Heart right ventricle (tissue), 16 donors: Measurements from ENCODE around the gene DIAPH1. TPM values are rescaled to one million over a fixed set of nuclear protein-coding genes. Genes with fewer than 3 reads are reported as not detected.

ENCODE experiments used
- ATAC-seq, 8 donors: fragments of 200-7000 bp; cut with Tn5 transposase; one replicate each; pipeline ENCODE4 v1.9.1; 2020; ENCODE audit warnings: mild to moderate bottlenecking in 8 of 8, moderate library complexity in 8 of 8, moderate number of reproducible peaks in 1 of 8
- DNase-seq, 2 donors: peaks; one replicate each; pipeline ENCODE4 v3.0.0-alpha.2; 2020
- H3K27ac ChIP-seq, 10 donors: fragments of 200-600 bp; sonication (generic) in 2 of 10; one replicate each; pipeline versions ENCODE4 v1.5.0 to v1.8.0; 2020 to 2022; ENCODE audit warnings: mild to moderate bottlenecking in 3 of 10
- H3K27me3 ChIP-seq, 7 donors: fragments of 200-600 bp; one replicate each; pipeline ENCODE4 v1.8.0; 2021 to 2022; ENCODE audit warnings: mild to moderate bottlenecking in 2 of 7
- H3K36me3 ChIP-seq, 9 donors: fragments of 200-600 bp; sonication (generic) in 1 of 9; one replicate each; pipeline versions ENCODE4 v1.5.0 to v1.8.0; 2020 to 2022; ENCODE audit warnings: mild to moderate bottlenecking in 2 of 9
- H3K4me1 ChIP-seq, 9 donors: fragments of 200-600 bp; sonication (generic) in 1 of 9; one replicate each; pipeline versions ENCODE4 v1.5.0 to v1.8.0; 2020 to 2022; ENCODE audit warnings: mild to moderate bottlenecking in 4 of 9
- H3K4me3 ChIP-seq, 10 donors: fragments of 200-600 bp; sonication (generic) in 2 of 10; one replicate each; pipeline versions ENCODE4 v1.5.0 to v1.8.0; 2020 to 2022; ENCODE audit warnings: mild to moderate bottlenecking in 7 of 10, moderate library complexity in 2 of 10
- H3K9me3 ChIP-seq, 11 donors: fragments of 200-600 bp in 10 of 11; sonication (generic) in 2 of 11; one replicate each; pipeline versions ENCODE4 v1.5.0 to v1.8.0; 2013 to 2022; ENCODE audit warnings: mild to moderate bottlenecking in 2 of 11, control low read depth in 1 of 11, moderate library complexity in 1 of 11
- CTCF ChIP-seq, 9 donors: fragments of 200-600 bp; sonication (generic) in 2 of 9; IDR thresholded peaks; one replicate each; pipeline versions ENCODE4 v1.5.0 to v1.8.0; 2021 to 2022; ENCODE audit warnings: antibody characterized with exemption in 9 of 9, mild to moderate bottlenecking in 5 of 9, moderate library complexity in 1 of 9
- WGBS, 2 donors: extraction: QIAGEN DNeasy Blood & Tissue Kit; methylation state at CpG; one replicate each; pipeline ENCODE4 v1.1.7; 2013; ENCODE audit warnings: inconsistent platforms in 1 of 2; 5-methylcytosine and 5-hydroxymethylcytosine counted together
- intact Hi-C, 10 donors: fragments of 100-400 bp; cut with DNase I; formaldehyde crosslinking; loops; one replicate each; pipeline versions ENCODE4 v1.11.1 to v1.14.2; 2022
- polyA plus RNA-seq, 2 donors: library from polyadenylated mRNA; stranded (reverse); fragments of 200-250 nt; gene quantifications; one replicate each; pipeline ENCODE4 v1.2.3, GENCODE V29; 2013
- total RNA-seq, 10 donors: library from RNA; stranded (reverse); fragmentation: NEBNext Ultra II Directional in 3 of 10; extraction: Animal tissue kit (Norgen Biotek cat#: 25700) in 3 of 10; gene quantifications; one replicate each; pipeline versions ENCODE4 v1.2.1 to v1.2.4, GENCODE V29; 2021 to 2023
- donor health status: Arrhythmogenic right ventricular cardiomyopathy.
- donor health status: ischemic (EF 13 %, LVEDD 7.1; RV severe dilation, severe dysfunction).
- donor health status: healthy with polysubstance abuse.
- donor health status: DM: no; HTN: yes; CAD: no.
- donor health status: DM: no; HTN: no; CAD: no.
- donor health status: ischemic (EF 25% LVEDD 6.9; RV normal size, moderate dysfunction).
- donor health status: ischemic (EF 25% LVEDD 5.7; RV mildly dilated, moderate dysfunction).
- donor health status: healthy.
- donor health status: DM: yes; HTN: yes; CAD: no.
- donor health status: Ischemic cardiomyopathy.
- donor health status: ischemic (EF 35%, LVEDD 5.7; RV mildly dilated, moderate dysfunction).
- donor health status: nonischemic (EF 11% LVEDD 7.7; RV severe dilation, severe dysfunction).
- donor health status: DM: yes; HTN: yes; CAD: no.
- donor health status: PGD.
- donor health status: ischemic (EF 29% LVEDD 5.4; RV normal size, mild dysfunction).
- donor health status: nonischemic (EF 23%, LVEDD 6.1; RV moderate dilation, normal function).

DIAPH1 gene
- total and polyA plus RNA-seq, 12 donors: 27.3 to 93.2 (median 45.6) TPM

GRCh38 chr5:141590127-141590526 is 28.7 kb downstream of the DIAPH1 start:
- 88 to 93% methylated on average over 2 of the region's 2 CpGs for WGBS, 2 donors
- no peak overlapping the region for H3K4me3 ChIP-seq
- H3K4me1 ChIP-seq: peaks cover 0 to 38% (median 9%) of the 10 kb centered on the region in 9 donors
- peak overlapping the region in 1 of 10 donors; percentile 44 for H3K27ac ChIP-seq
- DNase-seq: no peak
- intact Hi-C loops: no loop called here
- H3K36me3 ChIP-seq: peaks cover 0 to 52% (median 17%) of the 10 kb centered on the region in 9 donors
- H3K9me3 ChIP-seq: no peaks in the 10 kb centered on the region
- ATAC-seq: no peak
- no peaks in the 10 kb centered on the region for H3K27me3 ChIP-seq
- TF ChIP-seq CTCF (IDR thresholded peaks at IDR 0.05): no peak

- peaks cover 0 to 76% (median 35%) of the 10 kb centered on the region in 9 donors for H3K36me3 ChIP-seq
- ATAC-seq: no peak
- 88 to 93% methylated on average over 1 of the region's 1 CpG for WGBS, 2 donors
- intact Hi-C loops: loop anchor here in 2 of 10 donors (5.0 kb wide), 1 partner anchor 41 kb away; no protein-coding TSS in a partner anchor
- H3K4me1 ChIP-seq: peaks cover 0 to 28% (median 0%) of the 10 kb centered on the region in 9 donors
- no peak overlapping the region for H3K4me3 ChIP-seq
- H3K27ac ChIP-seq: no peak overlapping the region
- no peak for TF ChIP-seq CTCF (IDR thresholded peaks at IDR 0.05)
- H3K9me3 ChIP-seq: no peaks in the 10 kb centered on the region
- DNase-seq: no peak
- no peaks in the 10 kb centered on the region for H3K27me3 ChIP-seq
These were observed 32.6 kb downstream of the DIAPH1 start for GRCh38 chr5:141586246-141586645.

- H3K27me3 ChIP-seq: no peaks in the 10 kb centered on the region
- intact Hi-C loops: loop anchor here in 2 of 10 donors (5.0 kb wide), 1 partner anchor 42 kb away; no protein-coding TSS in a partner anchor
- DNase-seq (no peak), ATAC-seq (no peak)
- TF ChIP-seq CTCF (IDR thresholded peaks at IDR 0.05): no peak
- WGBS, 2 donors: 88 to 96% methylated on average over 6 of the region's 6 CpGs
- H3K9me3 ChIP-seq: no peaks in the 10 kb centered on the region
- peaks cover 0 to 83% (median 41%) of the 10 kb centered on the region in 9 donors for H3K36me3 ChIP-seq
- H3K4me3 ChIP-seq: no peak overlapping the region
- H3K4me1 ChIP-seq: peaks cover 0 to 21% (median 0%) of the 10 kb centered on the region in 9 donors
- no peak overlapping the region for H3K27ac ChIP-seq
These were observed 33.2 kb downstream of the DIAPH1 start for GRCh38 chr5:141585594-141585993.

GRCh38 chr5:141574122-141574510 is 44.7 kb downstream of the DIAPH1 start:
- Histone ChIP-seq H3K27me3 (no peaks in the 10 kb centered on the region), H3K9me3 (no peaks in the 10 kb centered on the region), H3K27ac (no peak overlapping the region), H3K4me1 (peaks cover 0 to 15% (median 0%) of the 10 kb centered on the region in 9 donors), H3K4me3 (no peak overlapping the region), H3K36me3 (peaks cover 0 to 98% (median 59%) of the 10 kb centered on the region in 9 donors)
- WGBS, 2 donors: 92 to 97% methylated on average over 2 of the region's 2 CpGs
- no peak for TF ChIP-seq CTCF (IDR thresholded peaks at IDR 0.05)
- no peak for ATAC-seq
- intact Hi-C loops: no loop called here
- no peak for DNase-seq
